ENCODE results near the gene NDRG2.

NDRG2 gene

DNA sequence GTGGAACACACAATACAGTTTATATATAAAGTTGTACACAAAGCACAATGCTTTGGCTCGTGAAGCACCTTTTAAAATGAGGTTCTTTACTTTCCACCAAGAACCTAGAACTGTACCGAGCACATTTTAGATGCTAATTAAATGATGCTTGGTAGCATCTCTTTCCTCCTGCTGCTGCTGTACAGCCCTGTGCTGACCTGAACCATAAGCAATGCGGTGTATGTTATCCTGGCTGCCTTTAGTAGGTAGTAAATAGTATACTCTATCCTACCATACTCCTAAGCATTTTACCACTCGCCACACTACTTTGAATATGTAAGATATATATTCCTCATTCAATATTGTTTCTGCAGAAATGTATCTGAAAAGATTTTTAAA, 29.9 kb upstream of the NDRG2 start:
- TF ChIP-seq, protein P1, sequence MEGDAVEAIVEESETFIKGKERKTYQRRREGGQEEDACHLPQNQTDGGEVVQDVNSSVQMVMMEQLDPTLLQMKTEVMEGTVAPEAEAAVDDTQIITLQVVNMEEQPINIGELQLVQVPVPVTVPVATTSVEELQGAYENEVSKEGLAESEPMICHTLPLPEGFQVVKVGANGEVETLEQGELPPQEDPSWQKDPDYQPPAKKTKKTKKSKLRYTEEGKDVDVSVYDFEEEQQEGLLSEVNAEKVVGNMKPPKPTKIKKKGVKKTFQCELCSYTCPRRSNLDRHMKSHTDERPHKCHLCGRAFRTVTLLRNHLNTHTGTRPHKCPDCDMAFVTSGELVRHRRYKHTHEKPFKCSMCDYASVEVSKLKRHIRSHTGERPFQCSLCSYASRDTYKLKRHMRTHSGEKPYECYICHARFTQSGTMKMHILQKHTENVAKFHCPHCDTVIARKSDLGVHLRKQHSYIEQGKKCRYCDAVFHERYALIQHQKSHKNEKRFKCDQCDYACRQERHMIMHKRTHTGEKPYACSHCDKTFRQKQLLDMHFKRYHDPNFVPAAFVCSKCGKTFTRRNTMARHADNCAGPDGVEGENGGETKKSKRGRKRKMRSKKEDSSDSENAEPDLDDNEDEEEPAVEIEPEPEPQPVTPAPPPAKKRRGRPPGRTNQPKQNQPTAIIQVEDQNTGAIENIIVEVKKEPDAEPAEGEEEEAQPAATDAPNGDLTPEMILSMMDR (IDR thresholded peaks at IDR 0.05; ENCODE audit: low read depth, low read length): no peak
- H3K4me3 ChIP-seq (ENCODE audit: low read depth, low read length): no peak overlapping the region

- TF ChIP-seq, protein P1 (IDR thresholded peaks at IDR 0.05; ENCODE audit: low read depth, low read length): no peak
- no peak overlapping the region for H3K4me3 ChIP-seq (ENCODE audit: low read depth, low read length)
Observed at GRCh38 chr14:21054123-21054767, 29.4 kb upstream of the NDRG2 start.

DNA sequence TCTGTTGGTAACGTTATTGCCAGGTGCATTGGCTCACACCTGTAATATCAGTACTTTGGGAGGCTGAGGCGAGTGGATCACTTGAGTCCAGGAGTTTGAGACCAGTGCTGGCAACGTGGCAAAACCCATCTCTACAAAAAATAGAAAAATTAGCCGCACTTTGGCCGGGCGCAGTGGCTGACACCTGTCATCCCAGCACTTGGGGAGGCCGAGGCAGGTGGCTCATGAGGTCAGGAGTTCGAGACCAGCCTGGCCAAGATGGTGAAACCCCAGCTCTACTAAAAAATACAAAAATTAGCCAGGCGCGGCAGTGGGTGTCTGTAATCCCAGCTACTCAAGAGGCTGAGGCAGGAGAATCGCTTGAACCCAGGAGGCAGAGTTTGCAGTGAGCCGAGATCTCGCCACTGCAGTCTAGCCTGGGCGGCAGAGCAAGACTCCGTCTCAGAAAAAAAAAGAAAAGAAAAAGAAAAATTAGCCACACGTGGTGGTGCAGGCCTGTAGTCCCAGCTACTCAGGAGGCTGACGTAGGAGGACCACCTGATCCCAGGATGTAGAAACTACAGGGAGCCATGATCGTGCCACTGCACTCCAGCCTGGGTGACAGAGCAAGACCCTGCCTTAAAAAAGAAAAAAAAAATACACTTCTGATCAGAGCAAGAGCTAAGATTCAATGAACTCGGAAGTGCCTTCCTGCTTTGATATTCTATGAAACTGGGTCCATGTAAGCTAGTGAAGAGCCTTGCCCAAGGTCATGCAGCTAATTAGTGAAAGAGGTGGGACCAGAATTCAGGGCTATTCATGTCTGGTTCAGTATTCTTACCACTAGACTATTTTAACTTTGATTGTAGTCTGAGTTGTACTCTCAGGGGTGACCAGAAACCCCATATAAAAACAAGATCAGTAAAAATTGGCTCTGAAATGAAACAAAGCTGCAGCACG, 28.6 kb upstream of the NDRG2 start:
- no peak overlapping the region for H3K4me3 ChIP-seq (ENCODE audit: low read depth, low read length)
- TF ChIP-seq, protein P1 (IDR thresholded peaks at IDR 0.05; ENCODE audit: low read depth, low read length): no peak

- TF ChIP-seq, protein P1 (IDR thresholded peaks at IDR 0.05; ENCODE audit: low read depth, low read length): no peak
- H3K4me3 ChIP-seq (ENCODE audit: low read depth, low read length): no peak overlapping the region
Observed at GRCh38 chr14:21050597-21050996, 25.7 kb upstream of the NDRG2 start.

- H3K4me3 ChIP-seq (ENCODE audit: low read depth, low read length): no peak overlapping the region
Observed at GRCh38 chr14:21049271-21049673, 24.4 kb upstream of the NDRG2 start.

GRCh38 chr14:21048638-21049037, 23.8 kb upstream of the NDRG2 start:
- TF ChIP-seq, protein P1 (IDR thresholded peaks at IDR 0.05; ENCODE audit: low read depth, low read length): no peak

More at GRCh38 chr14:21049271-21049673, 24.4 kb upstream of the NDRG2 start:
- TF ChIP-seq, protein P1 (IDR thresholded peaks at IDR 0.05; ENCODE audit: low read depth, low read length): no peak

DNA sequence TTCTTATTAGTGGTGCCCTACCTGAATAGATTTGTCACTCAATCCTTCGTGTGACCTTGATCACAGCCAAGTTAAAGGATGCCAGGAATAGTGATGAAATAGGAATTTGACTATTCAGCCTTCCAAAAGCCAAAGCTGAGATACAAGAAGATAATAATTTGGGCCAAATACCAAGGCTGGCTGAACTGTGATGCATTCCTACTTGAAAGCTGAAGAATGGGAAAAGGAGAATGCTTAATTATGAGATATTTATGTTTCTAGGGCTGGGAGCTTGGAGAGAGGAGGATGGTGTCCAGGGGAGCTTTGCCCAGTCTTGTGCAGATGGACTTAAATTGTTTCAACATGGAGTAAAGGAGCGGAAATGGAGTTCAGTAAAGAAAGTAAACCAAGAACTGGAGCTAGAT, 22.5 kb upstream of the NDRG2 start:
- TF ChIP-seq, protein P1 (IDR thresholded peaks at IDR 0.05; ENCODE audit: low read depth, low read length): no peak
- no peak overlapping the region for H3K4me3 ChIP-seq (ENCODE audit: low read depth, low read length)

More at GRCh38 chr14:21048638-21049037, 23.8 kb upstream of the NDRG2 start:
- no peak overlapping the region for H3K4me3 ChIP-seq (ENCODE audit: low read depth, low read length)
